ENCODE results near the gene GGT5.

The GGT5 gene

DNA sequence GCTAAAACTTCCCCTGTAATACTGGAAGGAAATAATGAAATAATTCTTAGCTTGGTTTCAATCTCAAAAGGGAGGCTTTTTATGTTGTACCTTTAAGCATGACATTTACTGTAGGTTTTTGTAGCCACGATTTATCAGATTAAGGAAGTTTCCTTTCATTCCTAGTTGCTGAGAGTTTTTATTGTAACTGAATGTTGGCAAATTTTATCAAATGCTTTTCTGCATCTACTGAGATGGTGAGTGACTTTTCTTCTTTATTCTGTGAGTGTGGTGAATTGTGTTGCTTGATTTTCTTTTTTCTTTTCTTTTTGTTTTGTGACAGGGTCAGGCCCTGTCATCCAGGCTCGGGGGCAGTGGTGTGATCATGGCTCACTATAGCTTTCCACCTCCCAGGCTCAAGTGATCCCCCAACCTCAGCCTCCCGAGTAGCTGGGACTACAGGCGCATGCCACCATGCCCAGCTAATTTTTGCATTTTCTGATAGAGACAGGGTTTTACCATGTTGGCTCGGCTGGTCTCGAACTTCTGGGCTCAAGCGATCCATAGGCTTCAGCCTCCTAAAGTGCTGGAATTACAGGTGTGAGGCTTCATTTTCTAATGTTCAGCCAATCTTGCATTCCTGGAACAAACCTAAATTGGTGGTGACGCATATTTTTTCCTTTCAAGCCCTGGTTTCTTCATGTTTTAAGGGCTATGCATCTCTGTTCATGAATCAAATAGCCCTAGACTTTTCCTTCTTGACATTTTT, 37.4 kb downstream of the GGT5 start:
- TF ChIP-seq RAD21 (IDR thresholded peaks at IDR 0.05; ENCODE audit: low read depth): no peak
- TF ChIP-seq, protein P1, sequence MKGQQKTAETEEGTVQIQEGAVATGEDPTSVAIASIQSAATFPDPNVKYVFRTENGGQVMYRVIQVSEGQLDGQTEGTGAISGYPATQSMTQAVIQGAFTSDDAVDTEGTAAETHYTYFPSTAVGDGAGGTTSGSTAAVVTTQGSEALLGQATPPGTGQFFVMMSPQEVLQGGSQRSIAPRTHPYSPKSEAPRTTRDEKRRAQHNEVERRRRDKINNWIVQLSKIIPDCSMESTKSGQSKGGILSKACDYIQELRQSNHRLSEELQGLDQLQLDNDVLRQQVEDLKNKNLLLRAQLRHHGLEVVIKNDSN (IDR thresholded peaks at IDR 0.05): no peak
- no peak for TF ChIP-seq FOXM1 (IDR thresholded peaks at IDR 0.05; ENCODE audit: borderline replicate concordance, low read depth)
- TF ChIP-seq NFIC (IDR thresholded peaks at IDR 0.05): no peak
- no peak for TF ChIP-seq TEAD4 (IDR thresholded peaks at IDR 0.05)
- no peak for TF ChIP-seq CEBPB (IDR thresholded peaks at IDR 0.05)
- TF ChIP-seq TAF1 (IDR thresholded peaks at IDR 0.05; ENCODE audit: low read depth): no peak
- no peak for TF ChIP-seq EP300 (IDR thresholded peaks at IDR 0.05; ENCODE audit: borderline replicate concordance)
- TF ChIP-seq EGR1 (IDR thresholded peaks at IDR 0.05): no peak
- TF ChIP-seq, protein P2, sequence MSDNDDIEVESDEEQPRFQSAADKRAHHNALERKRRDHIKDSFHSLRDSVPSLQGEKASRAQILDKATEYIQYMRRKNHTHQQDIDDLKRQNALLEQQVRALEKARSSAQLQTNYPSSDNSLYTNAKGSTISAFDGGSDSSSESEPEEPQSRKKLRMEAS (IDR thresholded peaks at IDR 0.05): no peak
- no peak for TF ChIP-seq CREB1 (IDR thresholded peaks at IDR 0.05; ENCODE audit: low read depth)
- TF ChIP-seq ZBTB7A (IDR thresholded peaks at IDR 0.05; ENCODE audit: low read depth): no peak
- TF ChIP-seq, protein P3, sequence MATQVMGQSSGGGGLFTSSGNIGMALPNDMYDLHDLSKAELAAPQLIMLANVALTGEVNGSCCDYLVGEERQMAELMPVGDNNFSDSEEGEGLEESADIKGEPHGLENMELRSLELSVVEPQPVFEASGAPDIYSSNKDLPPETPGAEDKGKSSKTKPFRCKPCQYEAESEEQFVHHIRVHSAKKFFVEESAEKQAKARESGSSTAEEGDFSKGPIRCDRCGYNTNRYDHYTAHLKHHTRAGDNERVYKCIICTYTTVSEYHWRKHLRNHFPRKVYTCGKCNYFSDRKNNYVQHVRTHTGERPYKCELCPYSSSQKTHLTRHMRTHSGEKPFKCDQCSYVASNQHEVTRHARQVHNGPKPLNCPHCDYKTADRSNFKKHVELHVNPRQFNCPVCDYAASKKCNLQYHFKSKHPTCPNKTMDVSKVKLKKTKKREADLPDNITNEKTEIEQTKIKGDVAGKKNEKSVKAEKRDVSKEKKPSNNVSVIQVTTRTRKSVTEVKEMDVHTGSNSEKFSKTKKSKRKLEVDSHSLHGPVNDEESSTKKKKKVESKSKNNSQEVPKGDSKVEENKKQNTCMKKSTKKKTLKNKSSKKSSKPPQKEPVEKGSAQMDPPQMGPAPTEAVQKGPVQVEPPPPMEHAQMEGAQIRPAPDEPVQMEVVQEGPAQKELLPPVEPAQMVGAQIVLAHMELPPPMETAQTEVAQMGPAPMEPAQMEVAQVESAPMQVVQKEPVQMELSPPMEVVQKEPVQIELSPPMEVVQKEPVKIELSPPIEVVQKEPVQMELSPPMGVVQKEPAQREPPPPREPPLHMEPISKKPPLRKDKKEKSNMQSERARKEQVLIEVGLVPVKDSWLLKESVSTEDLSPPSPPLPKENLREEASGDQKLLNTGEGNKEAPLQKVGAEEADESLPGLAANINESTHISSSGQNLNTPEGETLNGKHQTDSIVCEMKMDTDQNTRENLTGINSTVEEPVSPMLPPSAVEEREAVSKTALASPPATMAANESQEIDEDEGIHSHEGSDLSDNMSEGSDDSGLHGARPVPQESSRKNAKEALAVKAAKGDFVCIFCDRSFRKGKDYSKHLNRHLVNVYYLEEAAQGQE (IDR thresholded peaks at IDR 0.05; ENCODE audit: low read depth): no peak
- no peak for TF ChIP-seq YY1 (IDR thresholded peaks at IDR 0.05; ENCODE audit: low read depth)
- no peak for TF ChIP-seq TCF12 (IDR thresholded peaks at IDR 0.05; ENCODE audit: low read depth)

DNA sequence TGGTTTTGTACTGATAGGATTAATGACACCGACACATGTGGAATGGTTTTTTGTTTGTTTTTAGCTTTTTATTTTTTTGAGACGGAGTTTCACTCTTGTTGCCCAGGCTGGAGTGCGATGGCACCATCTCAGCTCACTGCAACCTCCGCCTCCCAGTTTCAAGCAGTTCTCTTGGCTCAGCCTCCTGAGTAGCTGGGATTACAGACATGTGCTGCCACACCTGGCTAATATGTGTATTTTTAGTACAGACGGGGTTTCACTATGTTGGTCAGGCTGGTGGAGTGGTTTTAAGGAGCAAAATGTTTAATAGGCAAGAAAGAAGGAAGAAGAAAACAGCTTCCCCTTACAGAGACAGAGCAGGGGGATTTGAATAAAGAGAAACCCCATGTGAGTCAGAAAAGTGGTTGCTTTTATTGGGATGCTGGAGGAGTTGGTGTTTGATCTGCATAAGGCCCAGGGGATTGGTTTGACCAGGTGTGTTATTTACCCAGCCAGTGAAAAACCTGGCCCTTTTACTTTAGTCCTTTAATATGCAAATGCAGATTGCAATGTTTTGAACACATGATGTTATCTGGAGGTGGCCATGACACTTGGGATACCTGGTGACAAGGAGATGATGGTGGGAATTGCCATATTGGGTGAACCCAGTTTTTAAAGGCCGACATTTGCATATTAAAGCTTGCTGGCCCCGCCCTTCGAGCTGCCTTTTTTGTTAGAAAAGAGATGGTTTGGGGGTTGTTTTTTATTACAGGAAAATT, 39.3 kb downstream of the GGT5 start:
- TF ChIP-seq, protein P3 (IDR thresholded peaks at IDR 0.05; ENCODE audit: low read depth): no peak
- peak; percentile 8; the same call in 1 of the 2 replicates for TF ChIP-seq RAD21 (IDR thresholded peaks at IDR 0.05; ENCODE audit: low read depth)
- TF ChIP-seq TCF12 (IDR thresholded peaks at IDR 0.05; ENCODE audit: low read depth): no peak

DNA sequence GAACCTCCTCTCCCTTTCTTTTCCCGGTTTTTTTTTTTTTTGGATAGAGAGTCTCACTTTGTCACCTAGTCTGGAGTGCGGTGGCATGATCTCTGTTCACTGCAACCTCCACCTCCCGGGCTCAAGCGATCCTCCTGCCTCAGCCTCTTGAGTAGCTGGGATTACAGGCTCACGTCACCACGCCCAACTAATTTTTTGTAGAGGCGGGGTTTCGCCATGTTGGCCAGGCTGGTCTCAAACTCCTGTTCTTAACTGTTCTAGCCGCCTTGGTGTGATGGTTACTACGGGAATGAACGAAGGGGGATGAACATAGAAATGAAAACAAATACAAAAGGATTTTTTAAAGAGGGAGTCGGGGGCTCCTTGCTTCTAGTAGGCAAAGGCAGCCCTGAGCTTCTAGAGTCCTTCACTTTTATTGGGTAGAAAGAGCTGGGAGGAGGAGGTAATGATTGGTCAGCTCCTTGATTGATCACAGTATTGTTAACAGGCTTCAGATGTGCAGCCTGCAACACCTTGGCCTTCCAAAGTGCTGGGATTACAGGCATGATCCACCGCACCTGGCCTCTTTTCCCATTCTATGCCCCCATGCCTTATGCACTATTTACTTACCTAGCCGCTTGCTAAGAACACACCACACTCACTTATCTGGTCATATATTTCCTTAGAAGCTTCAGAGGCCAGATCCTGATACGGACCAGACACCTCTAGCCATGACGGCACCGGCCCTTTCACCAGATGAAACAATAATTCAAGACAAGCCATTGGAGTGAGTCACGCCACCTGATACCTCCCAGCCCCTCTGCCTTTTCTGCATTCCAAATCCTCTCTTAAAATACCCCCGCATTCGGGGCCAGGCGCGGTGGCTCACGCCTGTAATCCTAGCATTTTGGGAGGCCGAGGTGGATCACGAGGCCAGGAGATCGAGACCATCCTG, 42.9 kb downstream of the GGT5 start:
- TF ChIP-seq CEBPB (IDR thresholded peaks at IDR 0.05) (no peak), TEAD4 (IDR thresholded peaks at IDR 0.05) (peak; percentile 12; the same call in 1 of the 2 replicates)

DNA sequence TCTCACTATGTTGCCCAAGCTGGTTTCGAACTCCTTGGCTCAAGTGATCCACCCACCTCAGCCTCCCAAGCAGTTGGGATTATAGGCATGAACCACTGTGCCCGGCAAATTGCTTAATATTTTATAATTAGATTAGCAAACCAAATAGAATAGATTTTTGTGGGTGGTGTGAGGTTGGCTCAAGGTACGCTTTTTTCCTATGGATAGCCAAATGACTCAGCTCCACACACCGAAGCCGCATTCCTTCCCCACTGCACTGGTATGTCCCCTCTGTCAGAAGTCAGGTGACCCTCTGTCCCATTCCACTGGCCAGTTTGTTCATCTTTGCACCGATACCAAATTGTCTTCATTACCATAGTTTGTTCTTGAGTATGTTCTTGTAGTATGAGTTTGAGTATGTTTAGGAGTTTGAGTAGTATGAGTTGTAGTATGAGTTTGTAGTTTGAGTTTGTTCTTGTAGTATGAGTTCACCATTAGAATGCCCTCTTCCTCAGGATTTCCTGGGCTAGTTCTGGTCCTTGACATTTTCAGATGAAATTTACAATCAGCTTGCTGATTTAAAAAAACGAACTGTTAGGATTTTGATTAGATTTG, 44.2 kb downstream of the GGT5 start:
- TF ChIP-seq FOXM1 (IDR thresholded peaks at IDR 0.05; ENCODE audit: borderline replicate concordance, low read depth): no peak
- peak; percentile 58 for TF ChIP-seq TEAD4 (IDR thresholded peaks at IDR 0.05)
- TF ChIP-seq, protein P1 (IDR thresholded peaks at IDR 0.05): peak; percentile 75

DNA sequence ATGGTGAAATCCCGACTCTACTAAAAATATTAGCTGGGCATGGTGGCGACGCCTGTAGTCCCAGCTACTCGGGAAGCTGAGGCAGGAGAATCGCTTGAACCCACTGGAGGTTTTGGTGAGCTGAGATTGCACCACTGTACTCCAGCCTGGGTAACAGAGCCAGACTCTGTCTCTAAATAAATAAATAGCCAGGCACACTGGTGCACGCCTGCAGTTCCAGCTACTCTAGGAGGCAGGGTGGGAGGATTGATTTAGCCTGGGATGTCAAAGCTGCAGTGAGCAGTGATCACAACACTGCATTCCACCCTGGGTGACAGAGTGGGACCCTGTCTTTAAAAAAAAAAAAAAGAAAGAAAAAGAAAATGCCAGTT, 46.2 kb downstream of the GGT5 start:
- no peak for TF ChIP-seq TCF12 (IDR thresholded peaks at IDR 0.05; ENCODE audit: low read depth)
- no peak for TF ChIP-seq TEAD4 (IDR thresholded peaks at IDR 0.05)
- TF ChIP-seq, protein P2 (IDR thresholded peaks at IDR 0.05): no peak
- no peak for TF ChIP-seq YY1 (IDR thresholded peaks at IDR 0.05; ENCODE audit: low read depth)
- no peak for TF ChIP-seq CEBPB (IDR thresholded peaks at IDR 0.05)
- no peak for TF ChIP-seq TAF1 (IDR thresholded peaks at IDR 0.05; ENCODE audit: low read depth)
- TF ChIP-seq ZBTB7A (IDR thresholded peaks at IDR 0.05; ENCODE audit: low read depth): no peak
- TF ChIP-seq, protein P1 (IDR thresholded peaks at IDR 0.05): no peak
- TF ChIP-seq EP300 (IDR thresholded peaks at IDR 0.05; ENCODE audit: borderline replicate concordance): no peak
- TF ChIP-seq, protein P3 (IDR thresholded peaks at IDR 0.05; ENCODE audit: low read depth): no peak
- TF ChIP-seq RAD21 (IDR thresholded peaks at IDR 0.05; ENCODE audit: low read depth): no peak
- no peak for TF ChIP-seq EGR1 (IDR thresholded peaks at IDR 0.05)
- TF ChIP-seq NFIC (IDR thresholded peaks at IDR 0.05): no peak
- TF ChIP-seq FOXM1 (IDR thresholded peaks at IDR 0.05; ENCODE audit: borderline replicate concordance, low read depth): no peak
- no peak for TF ChIP-seq CREB1 (IDR thresholded peaks at IDR 0.05; ENCODE audit: low read depth)

Measured in Ishikawa (cell line).